Retinal pigment epithelial cell (primary cell): Measurements from ENCODE around the gene TCN2.
A peak's percentile ranks its signal among the peaks of the same experiment; 100 is the strongest.

Source experiments
- DNase-seq: peaks from one replicate; pipeline ENCODE4 v3.0.0-alpha.2; 2010; ENCODE audit warnings: low read depth
- H3K4me3 ChIP-seq: 2 replicates; pipeline ENCODE4 v1.5.1; 2011; ENCODE audit warnings: mild to moderate bottlenecking, low read length, control low read depth, moderate library complexity
- TF ChIP-seq, protein P1 (sequence below): conservative IDR thresholded peaks from 2 replicates; pipeline ENCODE4 v1.5.1; 2011; ENCODE audit warnings: low read depth, low read length, control low read depth, inconsistent platforms

The TCN2 gene

DNA sequence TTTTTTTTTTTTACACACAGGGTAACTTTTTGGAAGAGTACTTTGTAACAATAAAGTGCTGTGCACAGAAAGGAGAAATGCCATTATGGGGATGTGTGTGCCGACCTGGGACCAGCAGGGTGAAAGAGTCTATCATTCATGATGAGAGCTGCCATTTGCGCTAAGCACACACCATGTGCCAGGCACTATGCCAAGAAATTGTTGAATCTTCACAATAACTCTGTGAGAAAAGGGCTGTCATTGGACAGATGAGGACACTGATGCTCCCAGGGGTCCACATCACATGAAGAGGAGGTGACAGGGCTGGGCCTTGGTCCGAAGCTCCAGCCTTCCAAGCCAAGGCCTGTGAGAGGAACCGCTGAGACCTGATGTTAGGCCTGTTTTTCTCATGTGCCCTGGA, 55.1 kb downstream of the TCN2 start:
- no peak overlapping the region for H3K4me3 ChIP-seq
- no peak for DNase-seq
- TF ChIP-seq, protein P1, sequence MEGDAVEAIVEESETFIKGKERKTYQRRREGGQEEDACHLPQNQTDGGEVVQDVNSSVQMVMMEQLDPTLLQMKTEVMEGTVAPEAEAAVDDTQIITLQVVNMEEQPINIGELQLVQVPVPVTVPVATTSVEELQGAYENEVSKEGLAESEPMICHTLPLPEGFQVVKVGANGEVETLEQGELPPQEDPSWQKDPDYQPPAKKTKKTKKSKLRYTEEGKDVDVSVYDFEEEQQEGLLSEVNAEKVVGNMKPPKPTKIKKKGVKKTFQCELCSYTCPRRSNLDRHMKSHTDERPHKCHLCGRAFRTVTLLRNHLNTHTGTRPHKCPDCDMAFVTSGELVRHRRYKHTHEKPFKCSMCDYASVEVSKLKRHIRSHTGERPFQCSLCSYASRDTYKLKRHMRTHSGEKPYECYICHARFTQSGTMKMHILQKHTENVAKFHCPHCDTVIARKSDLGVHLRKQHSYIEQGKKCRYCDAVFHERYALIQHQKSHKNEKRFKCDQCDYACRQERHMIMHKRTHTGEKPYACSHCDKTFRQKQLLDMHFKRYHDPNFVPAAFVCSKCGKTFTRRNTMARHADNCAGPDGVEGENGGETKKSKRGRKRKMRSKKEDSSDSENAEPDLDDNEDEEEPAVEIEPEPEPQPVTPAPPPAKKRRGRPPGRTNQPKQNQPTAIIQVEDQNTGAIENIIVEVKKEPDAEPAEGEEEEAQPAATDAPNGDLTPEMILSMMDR, result no peak

DNA sequence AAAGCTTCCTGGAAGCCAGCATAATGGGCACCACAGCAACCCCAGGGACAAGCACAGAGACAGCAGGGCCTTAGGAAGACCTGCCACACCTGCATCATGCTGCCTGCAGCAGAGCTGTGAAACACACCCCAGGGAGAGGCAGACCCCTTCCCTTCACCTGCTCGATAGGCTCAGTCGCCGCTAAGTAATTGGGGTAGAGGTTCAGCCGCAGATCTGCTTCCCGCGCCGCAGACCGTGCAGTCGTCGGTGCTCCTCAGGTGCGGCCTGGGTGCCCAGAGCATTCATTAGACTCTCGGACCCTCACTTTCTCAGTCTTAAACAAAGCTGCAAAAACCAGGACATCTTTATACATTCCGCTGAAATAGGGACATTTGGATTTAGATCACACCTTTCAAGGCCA, 57.8 kb downstream of the TCN2 start:
- DNase-seq, result no peak
- TF ChIP-seq, protein P1, result no peak
- H3K4me3 ChIP-seq, result no peak overlapping the region

DNA sequence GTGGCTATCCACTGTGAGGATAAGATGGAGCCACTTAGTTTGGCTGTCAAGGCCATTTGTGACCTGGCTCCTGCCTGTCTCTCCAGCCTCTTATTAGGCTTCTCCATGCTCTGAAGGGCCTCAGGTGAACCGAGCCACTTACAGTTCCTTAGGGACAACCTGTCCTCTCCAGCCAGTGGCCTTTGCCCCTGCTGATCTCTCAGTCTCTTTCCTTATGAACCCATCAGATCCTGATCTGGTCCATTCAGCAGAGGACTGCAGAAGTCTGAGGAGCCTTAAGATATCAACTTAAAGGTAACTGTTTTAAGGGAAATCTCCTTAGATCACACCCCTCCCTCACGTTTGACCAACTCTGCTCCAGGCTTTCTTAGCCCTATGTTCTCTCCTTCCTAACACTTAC, 58.3 kb downstream of the TCN2 start:
- TF ChIP-seq, protein P1, result no peak
- no peak overlapping the region for H3K4me3 ChIP-seq
- DNase-seq, result no peak

DNA sequence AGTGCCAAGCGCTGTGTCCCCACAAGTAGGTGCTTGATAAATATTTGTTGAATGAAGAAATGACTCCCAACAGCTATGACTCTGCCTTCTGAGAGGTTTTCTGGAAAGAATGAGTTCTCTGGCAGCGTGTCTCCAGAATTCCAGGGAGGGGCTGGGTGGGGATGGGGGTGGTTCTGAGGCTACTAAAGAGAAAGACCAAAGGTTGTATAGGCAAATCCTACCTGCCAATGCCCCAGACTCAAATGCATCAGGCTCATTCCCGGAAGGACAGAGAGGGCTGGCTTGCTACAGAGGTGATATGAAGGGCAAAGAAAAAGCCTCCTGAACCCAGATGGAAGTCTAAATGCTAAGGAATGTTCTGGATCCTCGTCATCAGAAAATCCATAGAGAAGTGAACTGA, 58.8 kb downstream of the TCN2 start:
- TF ChIP-seq, protein P1, result no peak
- no peak overlapping the region for H3K4me3 ChIP-seq
- DNase-seq, result no peak

DNA sequence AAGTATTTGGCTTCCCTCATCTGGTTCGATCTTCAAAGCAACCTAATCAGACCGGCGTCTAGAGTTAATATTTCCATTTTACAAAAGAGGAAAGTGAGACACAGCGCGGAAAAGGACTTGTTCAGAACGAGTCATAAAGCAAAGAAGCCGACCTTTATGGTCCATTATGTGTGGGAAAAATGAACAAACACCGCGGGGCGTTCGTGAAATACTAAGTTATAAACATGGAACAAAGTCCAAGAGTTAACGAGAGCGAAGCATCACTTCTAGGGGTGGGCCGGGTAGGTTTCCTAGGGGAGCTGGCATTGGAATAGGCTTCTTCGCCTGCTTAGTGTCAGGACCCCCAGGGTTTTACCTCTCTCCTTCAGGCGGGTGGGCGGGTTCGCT, 60.1 kb downstream of the TCN2 start:
- peak overlapping the region; percentile 79 for H3K4me3 ChIP-seq
- no peak for DNase-seq
- TF ChIP-seq, protein P1, result no peak

DNA sequence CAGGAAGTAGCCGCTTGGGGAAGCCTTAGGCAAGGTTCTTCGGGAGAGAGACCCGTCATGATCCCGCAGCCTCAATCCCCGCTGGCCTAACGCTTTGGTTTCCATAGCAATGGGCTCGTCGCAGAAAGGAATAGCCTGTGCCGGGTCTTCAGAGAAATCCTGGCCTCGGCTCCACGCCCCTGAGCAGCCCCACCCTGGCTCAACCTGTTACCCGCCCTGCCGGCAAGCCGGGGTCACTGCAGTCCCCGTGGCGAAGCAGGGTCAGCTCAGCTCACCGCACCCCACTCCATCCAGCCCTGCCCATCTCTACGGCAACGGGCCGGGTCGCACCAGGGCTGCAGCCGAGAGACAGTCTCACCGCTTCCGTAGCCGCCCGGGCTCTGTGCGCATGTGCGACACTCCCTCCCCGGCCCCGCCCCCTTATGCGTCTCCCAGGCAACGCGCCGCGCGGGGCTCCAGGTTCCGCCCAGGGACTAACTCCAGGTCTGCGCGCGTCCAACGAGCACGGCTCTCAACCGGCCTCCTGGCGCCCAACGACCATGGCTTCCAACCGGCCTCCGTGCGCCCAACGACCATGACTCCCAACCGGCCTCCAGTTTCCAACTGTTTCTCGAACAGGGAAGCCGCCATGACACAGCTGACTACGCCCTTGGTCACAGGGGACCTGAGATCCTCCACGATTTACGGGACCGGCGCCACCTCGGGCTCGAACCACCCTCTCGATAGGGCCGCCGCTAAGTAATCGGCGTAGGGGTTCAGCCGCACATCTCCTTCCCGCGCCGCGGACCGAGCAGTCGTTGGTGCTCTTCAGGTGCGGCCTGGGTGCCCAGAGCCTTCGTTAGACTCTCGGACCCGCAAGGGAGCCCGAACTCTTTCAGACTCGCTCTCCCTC, 60.8 kb downstream of the TCN2 start, which contains the start of gene DUSP18:
Gene DUSP18, minus strand, starts transcription at position 382 of the 892 bp plus-strand sequence. CDS start 3,872 bp downstream, outside the sequence.
- peak; percentile 49 for DNase-seq
- peak within 1 kb of the TSS; percentile 79 for H3K4me3 ChIP-seq
- TF ChIP-seq, protein P1, result peak; percentile 45

DNA sequence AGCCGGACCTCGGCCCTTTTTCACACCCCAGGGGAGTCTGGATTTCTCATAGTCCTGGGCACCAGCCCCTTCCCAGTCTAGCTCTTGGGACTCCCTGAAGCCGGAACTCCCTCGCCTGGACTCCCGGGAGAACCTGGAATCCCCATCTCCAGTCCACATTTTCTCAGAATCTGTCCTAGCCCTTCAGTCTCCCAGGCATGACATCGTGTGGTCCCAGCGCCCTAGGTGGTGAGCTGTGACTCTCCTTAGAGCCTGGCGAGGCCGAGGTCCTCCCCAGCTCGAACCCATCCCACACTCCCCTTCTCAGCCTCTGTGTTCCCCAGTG, 61.4 kb downstream of the TCN2 start:
- peak overlapping the region; percentile 79 for H3K4me3 ChIP-seq
- TF ChIP-seq, protein P1, result no peak
- no peak for DNase-seq
